GM12801 (cell line): ENCODE data around the gene OR56B4.
"Not testable (repeated sequence)": the region's sequence is repeated elsewhere in the genome, so short reads cannot be mapped to it uniquely, and the experiment has no call there.

Experiments
- CTCF ChIP-seq: IDR thresholded peaks from one replicate; pipeline ENCODE4 v1.5.1; 2011; ENCODE audit warnings: control low read depth; ENCODE audit not compliant: insufficient read length; ENCODE audit errors: extremely low read depth

Gene OR56B4

GRCh38 chr11:6107384-6107783, at the start of gene OR56B4:
OR56B4 (plus strand) TSS chr11:6107684; CDS start chr11:6107779, 95 bp downstream.
- TF ChIP-seq CTCF: not testable (repeated sequence)

DNA sequence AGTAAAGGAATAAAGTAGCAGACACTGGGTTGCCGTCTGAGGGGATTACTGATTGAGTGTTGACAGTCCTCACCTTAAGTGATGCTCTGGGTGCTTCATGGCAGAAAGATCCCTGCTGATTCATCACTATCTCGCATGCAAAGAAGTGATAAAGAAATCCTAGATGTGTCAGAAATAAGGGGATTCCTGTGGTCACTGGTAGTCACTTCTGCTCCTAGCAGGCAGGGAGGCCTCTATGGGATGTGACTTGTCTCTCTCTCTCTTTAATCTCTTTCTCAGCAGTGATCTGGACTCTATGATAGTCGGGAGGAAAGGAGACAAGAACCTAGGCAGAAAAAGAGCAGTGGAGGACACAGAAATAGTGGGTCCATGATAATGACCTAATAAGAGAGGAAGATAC, 46.0 kb upstream of the OR56B4 start:
- TF ChIP-seq CTCF: no peak

- no peak for TF ChIP-seq CTCF
These were observed 44.7 kb upstream of the OR56B4 start for GRCh38 chr11:6062691-6063358.

GRCh38 chr11:6067502-6067901, 40.0 kb upstream of the OR56B4 start:
- no peak for TF ChIP-seq CTCF

DNA sequence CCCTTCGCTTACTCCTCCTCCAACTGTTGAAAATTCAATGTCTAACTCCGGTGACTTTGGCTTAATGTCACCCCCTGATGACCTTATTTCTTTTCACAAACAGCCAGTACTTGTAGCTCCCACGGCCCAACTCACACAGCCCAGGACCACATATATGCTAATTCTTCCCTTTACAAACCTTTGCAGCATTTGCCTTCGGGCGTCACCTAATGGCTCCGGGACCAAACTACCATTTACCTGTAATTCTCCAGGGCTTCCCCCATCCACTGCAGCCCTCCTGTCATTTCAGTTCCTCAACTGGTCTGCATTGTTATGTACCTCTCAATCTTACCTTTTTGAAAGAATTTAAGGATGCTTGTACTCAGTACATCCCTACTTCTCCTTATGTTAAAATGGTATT, 29.8 kb upstream of the OR56B4 start:
- no peak for TF ChIP-seq CTCF

- TF ChIP-seq CTCF: no peak
These were observed 28.0 kb upstream of the OR56B4 start for GRCh38 chr11:6079463-6079862.

DNA sequence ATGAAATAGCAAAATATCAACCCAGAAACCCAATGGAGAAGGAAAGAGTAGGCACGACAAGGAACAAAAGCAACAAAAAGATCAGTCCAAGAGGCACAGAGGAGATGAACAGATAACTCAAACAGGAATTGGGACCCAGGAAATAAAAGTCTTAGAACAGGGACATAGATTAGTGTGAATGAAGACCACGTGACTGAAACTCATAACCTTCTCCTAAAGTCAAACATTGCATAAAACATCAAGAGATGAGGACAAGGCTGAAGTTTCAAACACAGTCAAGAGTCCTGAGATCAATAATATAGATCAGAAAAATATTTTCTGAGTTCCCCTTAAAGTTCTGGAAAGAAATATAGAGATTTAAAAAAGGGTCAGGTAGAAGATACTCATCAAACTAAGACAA, 24.4 kb upstream of the OR56B4 start:
- TF ChIP-seq CTCF: no peak

- TF ChIP-seq CTCF: no peak
These were observed 22.9 kb upstream of the OR56B4 start for GRCh38 chr11:6084587-6084986.
